Panc1 (cell line): ENCODE results near the gene MRPL11. TPM values are rescaled to one million over a fixed set of nuclear protein-coding genes. Genes with fewer than 3 reads are reported as not detected.

Source experiments
- ATAC-seq: fragments of 200-7000 bp; cut with Tn5 transposase; 2 replicates; pipeline ENCODE4 v1.9.1; 2020; ENCODE audit warnings: mild to moderate bottlenecking, moderate library complexity
- BruUV-seq: library from RNA; stranded (reverse); fragments of 400-500 nt; replicated peaks from 2 replicates; lab custom pipeline; 2021; lab: Mats Ljungman, UMichigan
- CTCF ChIA-PET: fragments of 300-600 bp; sonication (Branson Sonifier 250); formaldehyde crosslinking; loops from one replicate; lab custom pipeline; 2022; ENCODE audit warnings: antibody characterized with exemption; lab: Charles Lee
- POLR2A ChIA-PET: fragments of 300-600 bp; sonication (Branson Sonifier 250); formaldehyde crosslinking; loops from one replicate; lab custom pipeline; 2022; ENCODE audit warnings: antibody characterized with exemption; lab: Charles Lee
- DNase-seq: peaks from one replicate; pipeline ENCODE4 v3.0.0-alpha.2; 2010; ENCODE audit warnings: low read depth, low spot score
- H3K27ac ChIP-seq: 2 replicates; pipeline ENCODE4 v1.5.1; 2011; ENCODE audit warnings: mild to moderate bottlenecking, low read length, inconsistent platforms
- H3K27me3 ChIP-seq: fragments of 200-500 bp; sonication (Bioruptor generic); 2 replicates; pipeline ENCODE4 v1.6.0; 2014; ENCODE audit warnings: low read length, inconsistent platforms; ENCODE audit not compliant: control insufficient read depth, insufficient read depth
- H3K36me3 ChIP-seq: fragments of 200-500 bp; sonication (Bioruptor generic); 2 replicates; pipeline ENCODE4 v1.5.1; 2014; ENCODE audit warnings: inconsistent platforms, mild to moderate bottlenecking, low read length, moderate library complexity; ENCODE audit not compliant: control insufficient read depth, insufficient read depth
- H3K4me1 ChIP-seq: 2 replicates; pipeline ENCODE4 v1.5.1; 2011; ENCODE audit warnings: inconsistent platforms, mild to moderate bottlenecking, low read length, moderate library complexity; ENCODE audit not compliant: control insufficient read depth, insufficient read depth
- H3K4me3 ChIP-seq, 2 experiments: 2 replicates each; pipeline ENCODE4 v1.5.1; 2011 to 2012; ENCODE audit warnings: low read depth in 2 of 2, low read length in 2 of 2, mild to moderate bottlenecking in 2 of 2, inconsistent platforms in 1 of 2, moderate library complexity in 1 of 2
- H3K9me3 ChIP-seq: fragments of 200-500 bp; sonication (Bioruptor generic); 2 replicates; pipeline ENCODE4 v1.5.1; 2014; ENCODE audit warnings: low read depth, mild to moderate bottlenecking, inconsistent platforms, low read length, moderate library complexity; ENCODE audit not compliant: control insufficient read depth, insufficient read depth
- POLR2AphosphoS5 ChIP-seq: IDR thresholded peaks from 2 replicates; pipeline ENCODE4 v1.6.1; 2012; ENCODE audit warnings: mild to moderate bottlenecking, low read depth, low read length, moderate library complexity
- SIN3A ChIP-seq: IDR thresholded peaks from 2 replicates; pipeline ENCODE4 v1.6.1; 2012; ENCODE audit warnings: low read depth, mild to moderate bottlenecking, low read length, moderate library complexity, borderline replicate concordance; ENCODE audit not compliant: insufficient read depth
- TCF7L2 ChIP-seq: IDR thresholded peaks from 2 replicates; pipeline ENCODE4 v1.6.1; 2011; ENCODE audit warnings: mild to moderate bottlenecking, low read depth, low read length, inconsistent platforms
- in situ Hi-C: cut with HindIII; loops from 2 replicates; pipeline ENCODE4 v1.10.0; 2016; ENCODE audit warnings: low sequenced_read_pairs, low pct_unique_long_range_greater_than_20kb
- intact Hi-C: fragments of 100-400 bp; cut with micrococcal nuclease; formaldehyde crosslinking; loops from one replicate; pipeline ENCODE4 v1.10.0; 2022; ENCODE audit not compliant: unreplicated experiment
- total RNA-seq: library from RNA; stranded (reverse); gene quantifications from one replicate; pipeline ENCODE4 v1.2.1, GENCODE V29; 2021; ENCODE audit not compliant: unreplicated experiment
- TF ChIP-seq, protein P1 (sequence below), 2 experiments: IDR thresholded peaks; 2 replicates each; pipeline ENCODE4 v1.6.1; 2011 to 2012; ENCODE audit warnings: low read depth in 2 of 2, control low read depth in 1 of 2, low read length in 1 of 2, mild to moderate bottlenecking in 1 of 2, moderate library complexity in 1 of 2; ENCODE audit not compliant: insufficient read depth in 1 of 2
- TF ChIP-seq, protein P2 (sequence below): fragments of 450-650 bp; IDR thresholded peaks from 2 replicates; pipeline ENCODE4 v1.5.1; 2017; ENCODE audit warnings: mild to moderate bottlenecking

MRPL11 gene
- total RNA-seq, 1 experiment from 2014 or later, result 158 TPM

DNA sequence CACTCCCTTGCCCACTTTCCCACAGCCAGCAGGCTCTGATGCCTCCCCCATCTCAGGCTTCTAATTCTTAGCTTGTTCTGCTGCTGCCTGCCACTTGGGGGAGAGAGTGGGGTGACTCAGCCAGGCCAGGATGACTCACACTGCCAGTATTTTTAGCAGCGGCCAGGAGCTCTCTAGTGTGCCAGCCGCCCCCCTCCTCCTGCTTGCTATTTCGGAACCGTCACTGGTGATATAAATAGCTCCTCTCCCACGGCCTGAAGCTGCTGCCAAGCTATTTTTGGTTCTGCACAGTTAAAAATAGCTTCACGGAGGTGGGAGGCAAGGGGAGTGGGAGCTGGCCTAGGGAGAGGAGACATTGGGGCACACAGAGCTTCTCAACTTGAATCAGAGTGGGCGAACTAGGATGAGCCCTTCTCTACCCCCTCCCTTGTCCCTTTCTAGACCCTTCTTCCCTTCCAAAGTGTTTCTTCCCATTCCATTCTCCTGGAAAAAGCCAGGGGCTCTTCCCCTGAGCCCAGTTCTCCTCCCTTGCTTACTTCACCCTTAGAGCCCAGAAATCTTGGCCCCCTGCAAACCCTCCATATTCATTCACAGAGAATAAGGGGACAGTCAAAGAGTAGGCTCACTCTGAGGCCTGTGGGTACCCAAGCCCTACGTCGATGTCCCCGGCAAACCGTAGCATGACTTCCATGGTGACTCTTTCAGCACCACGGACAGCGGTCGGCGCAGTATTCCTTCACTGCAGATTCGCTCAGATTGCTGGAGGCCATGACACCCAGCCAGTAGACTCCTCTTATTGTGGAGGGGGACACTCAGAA, 20.3 kb downstream of the MRPL11 start:
- no peak overlapping the region for H3K27ac ChIP-seq
- no peaks in the 10 kb centered on the region for H3K9me3 ChIP-seq
- in situ Hi-C loops, result no loop called here
- no peaks in the 10 kb centered on the region for H3K36me3 ChIP-seq
- DNase-seq, result peak; percentile 51
- no TSS peak for BruUV-seq
- H3K27me3 ChIP-seq, result peaks cover 27% of the 10 kb centered on the region
- 0 out of 2 replicates have a peak, but pooled peaks cover 4% of the 10 kb centered on the region for H3K4me1 ChIP-seq
- no peak overlapping the region for H3K4me3 ChIP-seq
- TF ChIP-seq, protein P1, sequence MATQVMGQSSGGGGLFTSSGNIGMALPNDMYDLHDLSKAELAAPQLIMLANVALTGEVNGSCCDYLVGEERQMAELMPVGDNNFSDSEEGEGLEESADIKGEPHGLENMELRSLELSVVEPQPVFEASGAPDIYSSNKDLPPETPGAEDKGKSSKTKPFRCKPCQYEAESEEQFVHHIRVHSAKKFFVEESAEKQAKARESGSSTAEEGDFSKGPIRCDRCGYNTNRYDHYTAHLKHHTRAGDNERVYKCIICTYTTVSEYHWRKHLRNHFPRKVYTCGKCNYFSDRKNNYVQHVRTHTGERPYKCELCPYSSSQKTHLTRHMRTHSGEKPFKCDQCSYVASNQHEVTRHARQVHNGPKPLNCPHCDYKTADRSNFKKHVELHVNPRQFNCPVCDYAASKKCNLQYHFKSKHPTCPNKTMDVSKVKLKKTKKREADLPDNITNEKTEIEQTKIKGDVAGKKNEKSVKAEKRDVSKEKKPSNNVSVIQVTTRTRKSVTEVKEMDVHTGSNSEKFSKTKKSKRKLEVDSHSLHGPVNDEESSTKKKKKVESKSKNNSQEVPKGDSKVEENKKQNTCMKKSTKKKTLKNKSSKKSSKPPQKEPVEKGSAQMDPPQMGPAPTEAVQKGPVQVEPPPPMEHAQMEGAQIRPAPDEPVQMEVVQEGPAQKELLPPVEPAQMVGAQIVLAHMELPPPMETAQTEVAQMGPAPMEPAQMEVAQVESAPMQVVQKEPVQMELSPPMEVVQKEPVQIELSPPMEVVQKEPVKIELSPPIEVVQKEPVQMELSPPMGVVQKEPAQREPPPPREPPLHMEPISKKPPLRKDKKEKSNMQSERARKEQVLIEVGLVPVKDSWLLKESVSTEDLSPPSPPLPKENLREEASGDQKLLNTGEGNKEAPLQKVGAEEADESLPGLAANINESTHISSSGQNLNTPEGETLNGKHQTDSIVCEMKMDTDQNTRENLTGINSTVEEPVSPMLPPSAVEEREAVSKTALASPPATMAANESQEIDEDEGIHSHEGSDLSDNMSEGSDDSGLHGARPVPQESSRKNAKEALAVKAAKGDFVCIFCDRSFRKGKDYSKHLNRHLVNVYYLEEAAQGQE (IDR thresholded peaks at IDR 0.05; ENCODE audit: insufficient read depth in 1 of 2, low read depth in 2 of 2, low read length in 1 of 2), result peak; percentile 99 to 100
- no peak for TF ChIP-seq SIN3A
- CTCF ChIA-PET, result interaction anchor here (1.1 kb wide), 2 partner anchors 11 kb away, joined by 3 to 13 read pairs; no protein-coding TSS in a partner anchor
- POLR2A ChIA-PET, result no interaction called here
- intact Hi-C loops, result no loop called here
- peak; percentile 84 for ATAC-seq

- Histone ChIP-seq H3K27ac (no peak overlapping the region), H3K4me1 (0 out of 2 replicates have a peak, but pooled peaks cover 4% of the 10 kb centered on the region), H3K4me3 (no peak overlapping the region), H3K9me3 (no peaks in the 10 kb centered on the region), H3K36me3 (no peaks in the 10 kb centered on the region), H3K27me3 (peaks cover 22% of the 10 kb centered on the region)
- ChIA-PET POLR2A (no interaction called here), CTCF (no interaction called here)
- TF ChIP-seq SIN3A (no peak), TCF7L2 (no peak), POLR2AphosphoS5 (no peak)
- TF ChIP-seq, protein P2, sequence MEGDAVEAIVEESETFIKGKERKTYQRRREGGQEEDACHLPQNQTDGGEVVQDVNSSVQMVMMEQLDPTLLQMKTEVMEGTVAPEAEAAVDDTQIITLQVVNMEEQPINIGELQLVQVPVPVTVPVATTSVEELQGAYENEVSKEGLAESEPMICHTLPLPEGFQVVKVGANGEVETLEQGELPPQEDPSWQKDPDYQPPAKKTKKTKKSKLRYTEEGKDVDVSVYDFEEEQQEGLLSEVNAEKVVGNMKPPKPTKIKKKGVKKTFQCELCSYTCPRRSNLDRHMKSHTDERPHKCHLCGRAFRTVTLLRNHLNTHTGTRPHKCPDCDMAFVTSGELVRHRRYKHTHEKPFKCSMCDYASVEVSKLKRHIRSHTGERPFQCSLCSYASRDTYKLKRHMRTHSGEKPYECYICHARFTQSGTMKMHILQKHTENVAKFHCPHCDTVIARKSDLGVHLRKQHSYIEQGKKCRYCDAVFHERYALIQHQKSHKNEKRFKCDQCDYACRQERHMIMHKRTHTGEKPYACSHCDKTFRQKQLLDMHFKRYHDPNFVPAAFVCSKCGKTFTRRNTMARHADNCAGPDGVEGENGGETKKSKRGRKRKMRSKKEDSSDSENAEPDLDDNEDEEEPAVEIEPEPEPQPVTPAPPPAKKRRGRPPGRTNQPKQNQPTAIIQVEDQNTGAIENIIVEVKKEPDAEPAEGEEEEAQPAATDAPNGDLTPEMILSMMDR, result no peak
- TF ChIP-seq, protein P1 (IDR thresholded peaks at IDR 0.05; ENCODE audit: insufficient read depth in 1 of 2, low read depth in 2 of 2, low read length in 1 of 2), result 0 out of 4 replicates have a peak, but pooled peaks of 1 of the 2 experiments have one; percentile 37
- no TSS peak for BruUV-seq
- in situ Hi-C loops, result no loop called here
- no peak for ATAC-seq
- intact Hi-C loops, result no loop called here
- DNase-seq, result no peak
These were observed 21.6 kb downstream of the MRPL11 start for GRCh38 chr11:66417000-66417399.
